Activated CD8-positive, alpha-beta memory T cell treated with anti-CD3 and anti-CD28 coated beads for 48 hours (primary cell): ENCODE data around the gene ELP5.
A peak's percentile ranks its signal among the peaks of the same experiment; 100 is the strongest.

Experiments
- DNase-seq, 3 experiments: peaks; one replicate each; pipeline ENCODE4 v3.0.0-alpha.2; 2020; ENCODE audit warnings: low read depth in 2 of 3, low spot score in 2 of 3

The ELP5 gene

GRCh38 chr17:7219229-7219811, 32.7 kb upstream of the ELP5 start:
- DNase-seq, result no peak

GRCh38 chr17:7219812-7220592, 32.0 kb upstream of the ELP5 start, which contains the start of the genes ACADVL and DLG4:
ACADVL (plus strand) TSS chr17:7219938; CDS start chr17:7219985, 47 bp downstream.
DLG4 (minus strand) TSS chr17:7219836.
- peak in 2 of 3 experiments; percentile 74 to 83 for DNase-seq

GRCh38 chr17:7220593-7221277, 31.3 kb upstream of the ELP5 start:
- DNase-seq, result no peak

GRCh38 chr17:7221278-7222092, 30.5 kb upstream of the ELP5 start:
- no peak for DNase-seq

GRCh38 chr17:7222093-7222971, 29.7 kb upstream of the ELP5 start:
- no peak for DNase-seq

- no peak for DNase-seq
These were observed 29.1 kb upstream of the ELP5 start for GRCh38 chr17:7222972-7223292.

- DNase-seq, result no peak
These were observed 28.6 kb upstream of the ELP5 start for GRCh38 chr17:7223375-7223774.

GRCh38 chr17:7224110-7224509, 27.9 kb upstream of the ELP5 start:
- DNase-seq, result no peak

- no peak for DNase-seq
These were observed 27.3 kb upstream of the ELP5 start for GRCh38 chr17:7224661-7225111.

- no peak for DNase-seq
These were observed 26.2 kb upstream of the ELP5 start for GRCh38 chr17:7225711-7226331.

GRCh38 chr17:7226721-7227710, 25.0 kb upstream of the ELP5 start:
- DNase-seq, result no peak

GRCh38 chr17:7228920-7229319, 23.1 kb upstream of the ELP5 start:
- DNase-seq, result no peak

GRCh38 chr17:7229504-7229903, 22.5 kb upstream of the ELP5 start:
- DNase-seq, result no peak

- DNase-seq, result no peak
These were observed 19.9 kb upstream of the ELP5 start for GRCh38 chr17:7232114-7232513.

GRCh38 chr17:7233701-7234082, 18.3 kb upstream of the ELP5 start:
- no peak for DNase-seq

- peak; percentile 78 to 94 (median 84) for DNase-seq
These were observed 17.7 kb upstream of the ELP5 start, which contains the start of gene DVL2 for GRCh38 chr17:7234083-7234951. DVL2 (minus strand) TSS chr17:7234517; CDS start chr17:7234262, 255 bp downstream.
